K562 (cell line): ENCODE results near the gene ATP2B1. TPM values are rescaled to one million over a fixed set of nuclear protein-coding genes. Genes with fewer than 3 reads are reported as not detected.

Experiments
- ATF2 ChIP-seq: sonication (generic); formaldehyde crosslinking; IDR thresholded peaks from 2 replicates; pipeline ENCODE4 v1.8.1; 2022; ENCODE audit warnings: missing genetic modification reagents
- MBD2 ChIP-seq: sonication (generic); IDR thresholded peaks from 2 replicates; pipeline ENCODE4 v1.6.1; 2016; ENCODE audit warnings: low read depth, borderline replicate concordance
- MXI1 ChIP-seq: IDR thresholded peaks from 2 replicates; pipeline ENCODE4 v1.6.1; 2011; ENCODE audit warnings: low read depth, mild to moderate bottlenecking, improper control_type of control experiment, low read length
- polyA plus RNA-seq, 8 experiments: library from polyadenylated mRNA; depleted of rRNA in 4 of 8; stranded (reverse) in 5 of 8; unstranded in 3 of 8; fragments of >200 nt; fragmentation: Nextera tagmentation in 2 of 8; fragmentation: Illumina TruSeq in 1 of 8; extraction: Ambion mirVana in 2 of 8; extraction: Trizol in 1 of 8; gene quantifications; 2 replicates each; pipeline versions ENCODE4 v1.2.1 to v1.2.3, GENCODE V29; 2011 to 2014; ENCODE audit warnings: inconsistent platforms in 1 of 8, missing spikeins in 1 of 8
- total RNA-seq, 7 experiments: library from RNA; depleted of rRNA in 6 of 7; stranded (reverse); fragments of >200 nt in 6 of 7; fragmentation: Illumina TruSeq in 2 of 7; extraction: Trizol in 2 of 7; gene quantifications; 2 replicates each; pipeline versions ENCODE4 v1.2.1 to v1.2.3, GENCODE V29; 2011 to 2021; ENCODE audit warnings: low replicate concordance in 1 of 7
- TF ChIP-seq, protein P1 (sequence below): sonication (generic); formaldehyde crosslinking; IDR thresholded peaks from 2 replicates; pipeline ENCODE4 v1.8.0; 2023; ENCODE audit warnings: mild to moderate bottlenecking, missing genetic modification reagents
- TF ChIP-seq, protein P2 (sequence below): fragments of 450-650 bp; IDR thresholded peaks from 2 replicates; pipeline ENCODE4 v1.6.1; 2018; ENCODE audit warnings: mild to moderate bottlenecking, low read depth; ENCODE audit not compliant: partially characterized antibody

Gene ATP2B1
- total and polyA plus RNA-seq, 9 of the 15 experiments (the other 6 are each of a cell fraction or from before 2014, with no cell fraction given) = 8.6 to 39.0 (median 27.8) TPM

DNA sequence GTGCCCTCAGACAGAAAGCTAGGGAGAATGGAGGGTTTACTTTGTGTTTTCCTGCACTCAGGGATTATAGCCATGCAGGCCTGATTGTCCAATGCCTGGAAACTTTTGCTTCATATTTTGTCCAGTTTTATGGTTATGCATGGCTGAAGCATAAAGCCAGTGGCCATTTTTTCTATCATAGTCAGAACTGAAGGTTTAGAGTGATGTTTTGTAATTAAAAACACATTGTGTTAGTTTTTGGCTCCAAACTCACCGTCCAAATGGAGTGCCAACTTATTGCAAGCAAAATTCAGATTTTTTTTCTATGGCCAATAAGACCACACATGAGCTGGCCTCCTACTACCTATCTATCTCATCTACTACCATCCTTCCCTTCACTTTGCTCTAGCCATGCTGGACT, 40.2 kb upstream of the ATP2B1 start (continued):
- no peak for TF ChIP-seq ATF2
- no peak for TF ChIP-seq MBD2
- TF ChIP-seq, protein P1, sequence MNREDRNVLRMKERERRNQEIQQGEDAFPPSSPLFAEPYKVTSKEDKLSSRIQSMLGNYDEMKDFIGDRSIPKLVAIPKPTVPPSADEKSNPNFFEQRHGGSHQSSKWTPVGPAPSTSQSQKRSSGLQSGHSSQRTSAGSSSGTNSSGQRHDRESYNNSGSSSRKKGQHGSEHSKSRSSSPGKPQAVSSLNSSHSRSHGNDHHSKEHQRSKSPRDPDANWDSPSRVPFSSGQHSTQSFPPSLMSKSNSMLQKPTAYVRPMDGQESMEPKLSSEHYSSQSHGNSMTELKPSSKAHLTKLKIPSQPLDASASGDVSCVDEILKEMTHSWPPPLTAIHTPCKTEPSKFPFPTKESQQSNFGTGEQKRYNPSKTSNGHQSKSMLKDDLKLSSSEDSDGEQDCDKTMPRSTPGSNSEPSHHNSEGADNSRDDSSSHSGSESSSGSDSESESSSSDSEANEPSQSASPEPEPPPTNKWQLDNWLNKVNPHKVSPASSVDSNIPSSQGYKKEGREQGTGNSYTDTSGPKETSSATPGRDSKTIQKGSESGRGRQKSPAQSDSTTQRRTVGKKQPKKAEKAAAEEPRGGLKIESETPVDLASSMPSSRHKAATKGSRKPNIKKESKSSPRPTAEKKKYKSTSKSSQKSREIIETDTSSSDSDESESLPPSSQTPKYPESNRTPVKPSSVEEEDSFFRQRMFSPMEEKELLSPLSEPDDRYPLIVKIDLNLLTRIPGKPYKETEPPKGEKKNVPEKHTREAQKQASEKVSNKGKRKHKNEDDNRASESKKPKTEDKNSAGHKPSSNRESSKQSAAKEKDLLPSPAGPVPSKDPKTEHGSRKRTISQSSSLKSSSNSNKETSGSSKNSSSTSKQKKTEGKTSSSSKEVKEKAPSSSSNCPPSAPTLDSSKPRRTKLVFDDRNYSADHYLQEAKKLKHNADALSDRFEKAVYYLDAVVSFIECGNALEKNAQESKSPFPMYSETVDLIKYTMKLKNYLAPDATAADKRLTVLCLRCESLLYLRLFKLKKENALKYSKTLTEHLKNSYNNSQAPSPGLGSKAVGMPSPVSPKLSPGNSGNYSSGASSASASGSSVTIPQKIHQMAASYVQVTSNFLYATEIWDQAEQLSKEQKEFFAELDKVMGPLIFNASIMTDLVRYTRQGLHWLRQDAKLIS = no peak
- no peak for TF ChIP-seq MXI1
- TF ChIP-seq, protein P2, sequence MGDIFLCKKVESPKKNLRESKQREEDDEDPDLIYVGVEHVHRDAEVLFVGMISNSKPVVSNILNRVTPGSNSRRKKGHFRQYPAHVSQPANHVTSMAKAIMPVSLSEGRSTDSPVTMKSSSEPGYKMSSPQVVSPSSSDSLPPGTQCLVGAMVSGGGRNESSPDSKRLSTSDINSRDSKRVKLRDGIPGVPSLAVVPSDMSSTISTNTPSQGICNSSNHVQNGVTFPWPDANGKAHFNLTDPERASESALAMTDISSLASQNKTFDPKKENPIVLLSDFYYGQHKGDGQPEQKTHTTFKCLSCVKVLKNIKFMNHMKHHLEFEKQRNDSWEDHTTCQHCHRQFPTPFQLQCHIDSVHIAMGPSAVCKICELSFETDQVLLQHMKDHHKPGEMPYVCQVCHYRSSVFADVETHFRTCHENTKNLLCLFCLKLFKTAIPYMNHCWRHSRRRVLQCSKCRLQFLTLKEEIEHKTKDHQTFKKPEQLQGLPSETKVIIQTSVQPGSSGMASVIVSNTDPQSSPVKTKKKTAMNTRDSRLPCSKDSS = no peak
